IMR-90 (cell line): ENCODE data around the gene CDK10. TPM values are rescaled to one million over a fixed set of nuclear protein-coding genes. Genes with fewer than 3 reads are reported as not detected.

Experiments used
- polyA plus RNA-seq, 3 experiments: library from polyadenylated mRNA; depleted of rRNA; stranded (reverse); fragments of >200 nt; gene quantifications; 2 replicates each; pipeline ENCODE4 v1.2.3, GENCODE V29; 2012; ENCODE audit warnings: low replicate concordance in 1 of 3
- total RNA-seq: library from RNA; depleted of rRNA; stranded (reverse); fragments of >200 nt; gene quantifications from 2 replicates; pipeline ENCODE4 v1.2.3, GENCODE V29; 2012; rRNA removed

The CDK10 gene
- total and polyA plus RNA-seq, 2 of the 4 experiments (the other 2 are of a cell fraction), result 19.5 to 61.8 TPM

Other genes with a start within 250 kb of the CDK10 start
- 28.1 and 46.8 TPM in 2 replicates for gene ANKRD11, start 196.1 kb upstream of the CDK10 start, total RNA-seq
- 67.8 and 71.9 TPM in 2 replicates for gene ANKRD11, start 196.1 kb upstream of the CDK10 start, polyA plus RNA-seq (2012; rRNA removed)
- 95.3 and 96.8 TPM in 2 replicates for gene SPG7, start 178.3 kb upstream of the CDK10 start, total RNA-seq
- gene SPG7, start 178.3 kb upstream of the CDK10 start, polyA plus RNA-seq (2012; rRNA removed), result 82.8 and 94.6 TPM in 2 replicates
- 1,549 and 2,098 TPM in 2 replicates for gene RPL13, start 126.0 kb upstream of the CDK10 start, total RNA-seq
- gene RPL13, start 126.0 kb upstream of the CDK10 start, polyA plus RNA-seq (2012; rRNA removed), result 3,527 and 5,396 TPM in 2 replicates
- gene CPNE7, start 110.9 kb upstream of the CDK10 start, total RNA-seq, result 5.0 and 5.4 TPM in 2 replicates
- 17.4 and 17.7 TPM in 2 replicates for gene CPNE7, start 110.9 kb upstream of the CDK10 start, polyA plus RNA-seq (2012; rRNA removed)
- not detected in 2 replicates for gene DPEP1, start 73.0 kb upstream of the CDK10 start, total RNA-seq
- gene DPEP1, start 73.0 kb upstream of the CDK10 start, polyA plus RNA-seq (2012; rRNA removed), result not detected in 2 replicates
- 99.8 and 113 TPM in 2 replicates for gene CHMP1A, start 29.0 kb upstream of the CDK10 start, total RNA-seq
- 97.3 and 112 TPM in 2 replicates for gene CHMP1A, start 29.0 kb upstream of the CDK10 start, polyA plus RNA-seq (2012; rRNA removed)
- 0.90 and 1.1 TPM in 2 replicates for gene SPATA33, start 28.9 kb upstream of the CDK10 start, total RNA-seq
- 3.2 and 3.4 TPM in 2 replicates for gene SPATA33, start 28.9 kb upstream of the CDK10 start, polyA plus RNA-seq (2012; rRNA removed)
- gene SPATA2L, start 15.0 kb downstream of the CDK10 start, total RNA-seq, result 4.8 and 5.0 TPM in 2 replicates
- gene SPATA2L, start 15.0 kb downstream of the CDK10 start, polyA plus RNA-seq (2012; rRNA removed), result 6.9 and 8.8 TPM in 2 replicates
- 1.8 and 1.9 TPM in 2 replicates for gene VPS9D1, start 34.2 kb downstream of the CDK10 start, total RNA-seq
- gene VPS9D1, start 34.2 kb downstream of the CDK10 start, polyA plus RNA-seq (2012; rRNA removed), result 20.3 and 27.0 TPM in 2 replicates
- gene ZNF276, start 34.8 kb downstream of the CDK10 start, total RNA-seq, result 4.1 and 4.2 TPM in 2 replicates
- gene ZNF276, start 34.8 kb downstream of the CDK10 start, polyA plus RNA-seq (2012; rRNA removed), result 18.6 and 19.1 TPM in 2 replicates
- gene FANCA, start 130.0 kb downstream of the CDK10 start, total RNA-seq, result 13.3 and 13.9 TPM in 2 replicates
- gene FANCA, start 130.0 kb downstream of the CDK10 start, polyA plus RNA-seq (2012; rRNA removed), result 24.4 and 24.7 TPM in 2 replicates
- 0.56 and 0.72 TPM in 2 replicates for gene SPIRE2, start 141.8 kb downstream of the CDK10 start, total RNA-seq
- gene SPIRE2, start 141.8 kb downstream of the CDK10 start, polyA plus RNA-seq (2012; rRNA removed), result 1.6 and 1.9 TPM in 2 replicates
- 119 and 127 TPM in 2 replicates for gene TCF25, start 186.9 kb downstream of the CDK10 start, total RNA-seq
- 184 and 199 TPM in 2 replicates for gene TCF25, start 186.9 kb downstream of the CDK10 start, polyA plus RNA-seq (2012; rRNA removed)
- 3.8 and 4.4 TPM in 2 replicates for gene MC1R, start 232.2 kb downstream of the CDK10 start, total RNA-seq
- gene MC1R, start 232.2 kb downstream of the CDK10 start, polyA plus RNA-seq (2012; rRNA removed), result 9.5 TPM in 2 replicates
- 311 and 337 TPM in 2 replicates for gene TUBB3, start 236.7 kb downstream of the CDK10 start, total RNA-seq
- gene TUBB3, start 236.7 kb downstream of the CDK10 start, polyA plus RNA-seq (2012; rRNA removed), result 410 and 428 TPM in 2 replicates